Neural progenitor cell (in vitro differentiated cells): ENCODE results near the gene POLG2.

Experiments
- EZH2phosphoT487 ChIP-seq: fragments of 200-600 bp; sonication (generic); IDR thresholded peaks from 2 replicates; pipeline ENCODE4 v1.6.1; 2017; ENCODE audit warnings: antibody characterized with exemption
- TF ChIP-seq, protein P1 (sequence below): fragments of 200-600 bp; sonication (generic); IDR thresholded peaks from 2 replicates; pipeline ENCODE4 v1.5.1; 2017; ENCODE audit warnings: antibody characterized with exemption, mild to moderate bottlenecking

DNA sequence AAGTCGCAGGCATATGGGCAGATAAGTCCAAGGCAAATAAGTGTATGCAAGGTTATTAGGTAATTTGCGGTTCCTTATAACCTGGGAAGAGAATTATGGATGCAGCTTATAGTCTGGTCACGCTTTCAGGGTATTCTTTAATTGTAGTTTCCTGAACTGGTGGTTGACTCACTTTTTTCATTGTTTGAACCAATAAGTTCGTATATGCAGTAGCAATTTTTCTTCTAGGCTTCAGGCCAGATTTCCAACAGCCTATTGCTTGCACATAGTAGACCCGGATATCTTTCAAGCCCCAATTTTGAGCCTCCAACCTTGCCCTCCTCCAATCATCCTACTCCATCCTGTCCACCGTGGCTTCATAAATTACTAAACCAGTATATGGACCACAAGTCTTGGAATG lies 22.7 kb upstream of the POLG2 start:
- TF ChIP-seq, protein P1, sequence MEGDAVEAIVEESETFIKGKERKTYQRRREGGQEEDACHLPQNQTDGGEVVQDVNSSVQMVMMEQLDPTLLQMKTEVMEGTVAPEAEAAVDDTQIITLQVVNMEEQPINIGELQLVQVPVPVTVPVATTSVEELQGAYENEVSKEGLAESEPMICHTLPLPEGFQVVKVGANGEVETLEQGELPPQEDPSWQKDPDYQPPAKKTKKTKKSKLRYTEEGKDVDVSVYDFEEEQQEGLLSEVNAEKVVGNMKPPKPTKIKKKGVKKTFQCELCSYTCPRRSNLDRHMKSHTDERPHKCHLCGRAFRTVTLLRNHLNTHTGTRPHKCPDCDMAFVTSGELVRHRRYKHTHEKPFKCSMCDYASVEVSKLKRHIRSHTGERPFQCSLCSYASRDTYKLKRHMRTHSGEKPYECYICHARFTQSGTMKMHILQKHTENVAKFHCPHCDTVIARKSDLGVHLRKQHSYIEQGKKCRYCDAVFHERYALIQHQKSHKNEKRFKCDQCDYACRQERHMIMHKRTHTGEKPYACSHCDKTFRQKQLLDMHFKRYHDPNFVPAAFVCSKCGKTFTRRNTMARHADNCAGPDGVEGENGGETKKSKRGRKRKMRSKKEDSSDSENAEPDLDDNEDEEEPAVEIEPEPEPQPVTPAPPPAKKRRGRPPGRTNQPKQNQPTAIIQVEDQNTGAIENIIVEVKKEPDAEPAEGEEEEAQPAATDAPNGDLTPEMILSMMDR, result no peak
- TF ChIP-seq EZH2phosphoT487, result no peak
